ENCODE results near the gene SUCO. TPM values are rescaled to one million over a fixed set of nuclear protein-coding genes. Genes with fewer than 3 reads are reported as not detected.

The SUCO gene, protein sequence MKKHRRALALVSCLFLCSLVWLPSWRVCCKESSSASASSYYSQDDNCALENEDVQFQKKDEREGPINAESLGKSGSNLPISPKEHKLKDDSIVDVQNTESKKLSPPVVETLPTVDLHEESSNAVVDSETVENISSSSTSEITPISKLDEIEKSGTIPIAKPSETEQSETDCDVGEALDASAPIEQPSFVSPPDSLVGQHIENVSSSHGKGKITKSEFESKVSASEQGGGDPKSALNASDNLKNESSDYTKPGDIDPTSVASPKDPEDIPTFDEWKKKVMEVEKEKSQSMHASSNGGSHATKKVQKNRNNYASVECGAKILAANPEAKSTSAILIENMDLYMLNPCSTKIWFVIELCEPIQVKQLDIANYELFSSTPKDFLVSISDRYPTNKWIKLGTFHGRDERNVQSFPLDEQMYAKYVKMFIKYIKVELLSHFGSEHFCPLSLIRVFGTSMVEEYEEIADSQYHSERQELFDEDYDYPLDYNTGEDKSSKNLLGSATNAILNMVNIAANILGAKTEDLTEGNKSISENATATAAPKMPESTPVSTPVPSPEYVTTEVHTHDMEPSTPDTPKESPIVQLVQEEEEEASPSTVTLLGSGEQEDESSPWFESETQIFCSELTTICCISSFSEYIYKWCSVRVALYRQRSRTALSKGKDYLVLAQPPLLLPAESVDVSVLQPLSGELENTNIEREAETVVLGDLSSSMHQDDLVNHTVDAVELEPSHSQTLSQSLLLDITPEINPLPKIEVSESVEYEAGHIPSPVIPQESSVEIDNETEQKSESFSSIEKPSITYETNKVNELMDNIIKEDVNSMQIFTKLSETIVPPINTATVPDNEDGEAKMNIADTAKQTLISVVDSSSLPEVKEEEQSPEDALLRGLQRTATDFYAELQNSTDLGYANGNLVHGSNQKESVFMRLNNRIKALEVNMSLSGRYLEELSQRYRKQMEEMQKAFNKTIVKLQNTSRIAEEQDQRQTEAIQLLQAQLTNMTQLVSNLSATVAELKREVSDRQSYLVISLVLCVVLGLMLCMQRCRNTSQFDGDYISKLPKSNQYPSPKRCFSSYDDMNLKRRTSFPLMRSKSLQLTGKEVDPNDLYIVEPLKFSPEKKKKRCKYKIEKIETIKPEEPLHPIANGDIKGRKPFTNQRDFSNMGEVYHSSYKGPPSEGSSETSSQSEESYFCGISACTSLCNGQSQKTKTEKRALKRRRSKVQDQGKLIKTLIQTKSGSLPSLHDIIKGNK (N-terminal part only)
- 48.4 and 50.3 TPM in 2 replicates for total RNA-seq (2022)
- Bru-seq, nascent RNA: percentile 94 among the genes with signal in this experiment
- BruChase-seq, experiment 1, labeled RNA remaining after a 2-hour chase: percentile 90 among the genes with signal in this experiment
- percentile 84 among the genes with signal in this experiment for BruChase-seq, experiment 2, labeled RNA remaining after a 6-hour chase
- long read RNA-seq, partial matches to known transcripts: 12 of 33 reads
- long read RNA-seq, other reads (novel, unspliced or antisense): 21 of 33 reads

DNA sequence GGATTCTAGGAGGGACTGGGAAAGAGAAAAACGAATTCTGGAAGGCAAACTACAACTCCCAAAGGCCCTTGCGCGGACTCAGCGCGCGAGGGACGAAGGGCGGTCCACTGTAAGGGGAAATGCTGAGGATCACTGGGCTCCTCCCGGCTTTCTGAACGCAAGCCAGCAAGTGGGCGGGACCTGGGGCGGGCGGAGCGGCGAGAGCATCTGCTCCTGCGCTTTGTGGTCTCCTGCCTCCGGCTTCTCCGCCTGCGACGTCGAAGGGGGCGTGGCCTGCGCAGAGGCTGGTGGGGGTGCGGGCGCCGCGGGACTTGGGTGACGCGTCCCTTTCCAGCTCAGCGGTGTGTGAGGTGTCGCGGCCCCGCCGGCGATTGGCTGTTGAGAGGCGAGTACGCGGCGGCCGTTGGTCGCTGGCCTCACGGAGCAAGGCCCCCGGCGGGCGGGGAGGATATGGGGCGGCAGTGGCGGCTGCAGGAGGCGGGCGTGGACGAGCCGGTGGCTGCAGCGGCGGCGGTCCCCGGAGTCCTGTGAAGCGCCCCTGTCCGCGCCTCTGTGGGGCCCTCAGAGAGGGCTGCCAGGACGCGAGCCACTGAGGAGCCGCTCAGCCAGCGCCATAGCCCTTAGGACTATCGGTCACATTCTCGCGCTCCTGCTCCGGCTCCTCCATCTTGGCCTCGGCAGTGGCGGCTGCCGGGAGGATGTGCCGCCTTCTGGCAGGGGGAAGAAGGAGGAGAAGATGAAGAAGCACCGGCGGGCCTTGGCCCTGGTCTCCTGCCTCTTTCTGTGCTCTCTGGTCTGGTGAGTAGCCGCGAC is at the start of gene SUCO:
Gene SUCO, plus strand, starts transcription at position 451 of the 813 bp plus-strand sequence. Its CDS starts 286 bp downstream, at position 737.
- POLR2A ChIA-PET: interaction anchor here (0.6 to 1.5 kb wide), 18 partner anchors 10 to 1942 kb away, joined by 3 to 42 read pairs (median 4); partner anchors contain the start of genes METTL13 and PIGC
- CTCF ChIA-PET: interaction anchor here (0.6 to 1.2 kb wide), 4 partner anchors 33 to 187 kb away, joined by 3 to 21 read pairs (median 6); no protein-coding TSS in a partner anchor
- DNase-seq: peak; percentile 100
- TF ChIP-seq, protein P1, sequence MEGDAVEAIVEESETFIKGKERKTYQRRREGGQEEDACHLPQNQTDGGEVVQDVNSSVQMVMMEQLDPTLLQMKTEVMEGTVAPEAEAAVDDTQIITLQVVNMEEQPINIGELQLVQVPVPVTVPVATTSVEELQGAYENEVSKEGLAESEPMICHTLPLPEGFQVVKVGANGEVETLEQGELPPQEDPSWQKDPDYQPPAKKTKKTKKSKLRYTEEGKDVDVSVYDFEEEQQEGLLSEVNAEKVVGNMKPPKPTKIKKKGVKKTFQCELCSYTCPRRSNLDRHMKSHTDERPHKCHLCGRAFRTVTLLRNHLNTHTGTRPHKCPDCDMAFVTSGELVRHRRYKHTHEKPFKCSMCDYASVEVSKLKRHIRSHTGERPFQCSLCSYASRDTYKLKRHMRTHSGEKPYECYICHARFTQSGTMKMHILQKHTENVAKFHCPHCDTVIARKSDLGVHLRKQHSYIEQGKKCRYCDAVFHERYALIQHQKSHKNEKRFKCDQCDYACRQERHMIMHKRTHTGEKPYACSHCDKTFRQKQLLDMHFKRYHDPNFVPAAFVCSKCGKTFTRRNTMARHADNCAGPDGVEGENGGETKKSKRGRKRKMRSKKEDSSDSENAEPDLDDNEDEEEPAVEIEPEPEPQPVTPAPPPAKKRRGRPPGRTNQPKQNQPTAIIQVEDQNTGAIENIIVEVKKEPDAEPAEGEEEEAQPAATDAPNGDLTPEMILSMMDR (IDR thresholded peaks at IDR 0.05; ENCODE audit: insufficient read depth in 1 of 2, low read depth in 1 of 2, low read length in 1 of 2, severe bottlenecking in 1 of 2, unreplicated experiment in 1 of 2): peak in 1 of 2 experiments; percentile 20
- Mint-ChIP-seq H3K27me3 (ENCODE audit: insufficient read depth, unreplicated experiment) (no peaks in the 10 kb centered on the region), H3K9me3 (ENCODE audit: unreplicated experiment) (no peaks in the 10 kb centered on the region), H3K4me1 (ENCODE audit: low read depth, unreplicated experiment) (peaks cover 47% of the 10 kb centered on the region), H3K36me3 (ENCODE audit: insufficient read depth, unreplicated experiment) (peaks cover 17% of the 10 kb centered on the region), H3K27ac (ENCODE audit: unreplicated experiment) (peak within 1 kb of the TSS; percentile 84), H3K4me3 (ENCODE audit: unreplicated experiment) (peak within 1 kb of the TSS; percentile 87)
- H3K36me3 ChIP-seq (ENCODE audit: control insufficient read depth, insufficient read depth, low read length): no peaks in the 10 kb centered on the region
- no TSS peak for BruUV-seq (replicated peaks)
- H3K4me1 ChIP-seq: peaks cover 32% of the 10 kb centered on the region
- intact Hi-C loops (cut with micrococcal nuclease; ENCODE audit: unreplicated experiment): loop anchor here (1.0 to 5.0 kb wide), 5 partner anchors 34 to 752 kb away; partner anchors contain the start of genes DNM3 and METTL13
- H3K9me3 ChIP-seq: no peaks in the 10 kb centered on the region
- H3K27me3 ChIP-seq (replicated peaks; ENCODE audit: control insufficient read depth, insufficient read depth, low read length): no peaks in the 10 kb centered on the region
- H3K4me3 ChIP-seq (ENCODE audit: low read depth, low read length): peak within 1 kb of the TSS; percentile 69

DNA sequence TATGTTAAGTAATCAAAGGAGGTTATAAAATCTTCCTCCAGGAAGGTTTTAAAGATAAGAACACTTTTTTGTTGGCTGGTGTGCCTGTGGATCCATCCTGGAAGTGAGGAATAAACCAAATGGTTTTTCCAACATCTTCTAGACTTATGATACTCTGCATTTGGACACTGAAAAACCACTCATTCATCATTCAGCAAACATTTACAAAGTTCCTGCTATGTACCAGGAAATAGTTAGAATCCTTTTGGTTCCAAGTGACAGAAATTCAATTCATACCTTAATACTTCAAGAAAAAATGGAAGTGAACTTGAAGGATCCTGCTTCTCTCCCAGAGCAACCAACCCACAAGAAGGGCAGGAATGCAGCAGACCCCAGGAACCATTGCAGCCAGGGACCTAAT is 49.5 kb upstream of the SUCO start:
- BruUV-seq (replicated peaks): no TSS peak
- DNase-seq: no peak
- Histone ChIP-seq H3K9me3 (no peaks in the 10 kb centered on the region), H3K27me3 (replicated peaks; ENCODE audit: control insufficient read depth, insufficient read depth, low read length) (no peaks in the 10 kb centered on the region), H3K36me3 (ENCODE audit: control insufficient read depth, insufficient read depth, low read length) (no peaks in the 10 kb centered on the region), H3K4me3 (ENCODE audit: low read depth, low read length) (no peak overlapping the region), H3K4me1 (peaks cover 69% of the 10 kb centered on the region)
- CTCF ChIA-PET: no interaction called here
- Mint-ChIP-seq H3K36me3 (ENCODE audit: insufficient read depth, unreplicated experiment) (no peaks in the 10 kb centered on the region), H3K27ac (ENCODE audit: unreplicated experiment) (no peak overlapping the region), H3K9me3 (ENCODE audit: unreplicated experiment) (no peaks in the 10 kb centered on the region), H3K27me3 (ENCODE audit: insufficient read depth, unreplicated experiment) (no peaks in the 10 kb centered on the region), H3K4me3 (ENCODE audit: unreplicated experiment) (no peak overlapping the region), H3K4me1 (ENCODE audit: low read depth, unreplicated experiment) (peaks cover 38% of the 10 kb centered on the region)
- POLR2A ChIA-PET: no interaction called here
- intact Hi-C loops (cut with micrococcal nuclease; ENCODE audit: unreplicated experiment): no loop called here
- TF ChIP-seq, protein P1 (IDR thresholded peaks at IDR 0.05; ENCODE audit: insufficient read depth in 1 of 2, low read depth in 1 of 2, low read length in 1 of 2, severe bottlenecking in 1 of 2, unreplicated experiment in 1 of 2): no peak
